Neural cell (in vitro differentiated cells): ENCODE results near the gene AGBL1.

Source experiments
- CTCF ChIP-seq: fragments of 450-650 bp; IDR thresholded peaks from 2 replicates; pipeline ENCODE4 v1.5.1; 2014; ENCODE audit warnings: antibody characterized with exemption, mild to moderate bottlenecking, moderate library complexity; ENCODE audit not compliant: poor library complexity, severe bottlenecking
- EP300 ChIP-seq: fragments of 450-650 bp; conservative IDR thresholded peaks from 2 replicates; pipeline ENCODE4 v1.6.1; 2014; ENCODE audit warnings: antibody characterized with exemption, mild to moderate bottlenecking, moderate library complexity; ENCODE audit not compliant: poor library complexity, severe bottlenecking
- EZH2 ChIP-seq: fragments of 200-600, 300-800 bp; shearing (Covaris generic), sonication (generic); IDR thresholded peaks from 2 replicates; pipeline ENCODE4 v1.6.1; 2014; ENCODE audit warnings: antibody characterized with exemption, low read length, borderline replicate concordance, mild to moderate bottlenecking; ENCODE audit not compliant: insufficient read depth, poor library complexity, severe bottlenecking
- POLR2AphosphoS5 ChIP-seq: IDR thresholded peaks from 2 replicates; pipeline ENCODE4 v1.6.1; 2012
- RAD21 ChIP-seq: fragments of 450-650 bp; conservative IDR thresholded peaks from 2 replicates; pipeline ENCODE4 v1.6.1; 2014; ENCODE audit warnings: antibody characterized with exemption, mild to moderate bottlenecking, moderate library complexity
- REST ChIP-seq: IDR thresholded peaks from 2 replicates; pipeline ENCODE4 v1.6.1; 2012; ENCODE audit warnings: borderline replicate concordance
- TAF1 ChIP-seq: IDR thresholded peaks from 2 replicates; pipeline ENCODE4 v1.6.1; 2012; ENCODE audit warnings: low read depth

- TF ChIP-seq POLR2AphosphoS5 (no peak), RAD21 (no peak), CTCF (no peak), EZH2 (no peak), EP300 (no peak), TAF1 (no peak), REST (no peak)
Measured at GRCh38 chr15:86591158-86591557, 511.5 kb downstream of the AGBL1 start.
